ENCODE data around the gene DNAJC6. TPM values are rescaled to one million over a fixed set of nuclear protein-coding genes. Genes with fewer than 3 reads are reported as not detected.

Gene DNAJC6
- total RNA-seq, 1 experiment from 2014 or later = 4.0 TPM

DNA sequence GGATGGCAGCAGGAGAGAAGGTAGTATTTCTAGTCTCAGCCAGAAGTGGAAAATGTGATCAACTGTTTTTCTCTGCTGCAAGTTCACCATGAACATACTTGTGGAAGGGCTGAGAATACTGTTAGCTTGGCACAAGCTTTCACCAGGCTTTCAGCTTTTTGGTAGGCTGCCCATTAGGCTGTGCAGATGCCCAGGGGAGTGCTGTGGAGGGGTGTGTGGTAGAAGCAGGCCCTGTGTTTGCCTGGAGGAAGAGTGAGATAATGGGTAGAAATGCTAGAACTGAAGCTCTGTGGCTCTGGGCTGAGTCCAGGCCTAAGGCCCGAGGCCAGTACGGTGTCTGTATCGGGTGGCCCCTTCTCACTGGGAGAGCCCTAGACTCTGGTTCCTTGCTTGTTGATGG, 9.8 kb downstream of the DNAJC6 start:
- no peak for ATAC-seq
- no peaks in the 10 kb centered on the region for H3K9me3 ChIP-seq (ENCODE audit: control insufficient read depth, insufficient read depth, low read depth, low read length)
- H3K36me3 ChIP-seq (ENCODE audit: control insufficient read depth, insufficient read depth, low read length) = no peaks in the 10 kb centered on the region
- no peak for DNase-seq (ENCODE audit: low read depth, low spot score)
- H3K27me3 ChIP-seq (ENCODE audit: control insufficient read depth, insufficient read depth, low read length) = no peaks in the 10 kb centered on the region
- in situ Hi-C loops (cut with HindIII; ENCODE audit: low pct_unique_long_range_greater_than_20kb, low sequenced_read_pairs) = no loop called here
- H3K27ac ChIP-seq (ENCODE audit: low read length) = no peak overlapping the region
- ChIA-PET POLR2A (no interaction called here), CTCF (no interaction called here)
- no peak overlapping the region for H3K4me3 ChIP-seq (ENCODE audit: low read depth in 2 of 2, low read length in 2 of 2)
- no TSS peak for BruUV-seq (replicated peaks)
- intact Hi-C loops (cut with micrococcal nuclease; ENCODE audit: unreplicated experiment) = no loop called here
- H3K4me1 ChIP-seq (ENCODE audit: control insufficient read depth, insufficient read depth, low read length) = no peaks in the 10 kb centered on the region
- TF ChIP-seq, protein P1, sequence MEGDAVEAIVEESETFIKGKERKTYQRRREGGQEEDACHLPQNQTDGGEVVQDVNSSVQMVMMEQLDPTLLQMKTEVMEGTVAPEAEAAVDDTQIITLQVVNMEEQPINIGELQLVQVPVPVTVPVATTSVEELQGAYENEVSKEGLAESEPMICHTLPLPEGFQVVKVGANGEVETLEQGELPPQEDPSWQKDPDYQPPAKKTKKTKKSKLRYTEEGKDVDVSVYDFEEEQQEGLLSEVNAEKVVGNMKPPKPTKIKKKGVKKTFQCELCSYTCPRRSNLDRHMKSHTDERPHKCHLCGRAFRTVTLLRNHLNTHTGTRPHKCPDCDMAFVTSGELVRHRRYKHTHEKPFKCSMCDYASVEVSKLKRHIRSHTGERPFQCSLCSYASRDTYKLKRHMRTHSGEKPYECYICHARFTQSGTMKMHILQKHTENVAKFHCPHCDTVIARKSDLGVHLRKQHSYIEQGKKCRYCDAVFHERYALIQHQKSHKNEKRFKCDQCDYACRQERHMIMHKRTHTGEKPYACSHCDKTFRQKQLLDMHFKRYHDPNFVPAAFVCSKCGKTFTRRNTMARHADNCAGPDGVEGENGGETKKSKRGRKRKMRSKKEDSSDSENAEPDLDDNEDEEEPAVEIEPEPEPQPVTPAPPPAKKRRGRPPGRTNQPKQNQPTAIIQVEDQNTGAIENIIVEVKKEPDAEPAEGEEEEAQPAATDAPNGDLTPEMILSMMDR (IDR thresholded peaks at IDR 0.05) = no peak
- TF ChIP-seq, protein P2, sequence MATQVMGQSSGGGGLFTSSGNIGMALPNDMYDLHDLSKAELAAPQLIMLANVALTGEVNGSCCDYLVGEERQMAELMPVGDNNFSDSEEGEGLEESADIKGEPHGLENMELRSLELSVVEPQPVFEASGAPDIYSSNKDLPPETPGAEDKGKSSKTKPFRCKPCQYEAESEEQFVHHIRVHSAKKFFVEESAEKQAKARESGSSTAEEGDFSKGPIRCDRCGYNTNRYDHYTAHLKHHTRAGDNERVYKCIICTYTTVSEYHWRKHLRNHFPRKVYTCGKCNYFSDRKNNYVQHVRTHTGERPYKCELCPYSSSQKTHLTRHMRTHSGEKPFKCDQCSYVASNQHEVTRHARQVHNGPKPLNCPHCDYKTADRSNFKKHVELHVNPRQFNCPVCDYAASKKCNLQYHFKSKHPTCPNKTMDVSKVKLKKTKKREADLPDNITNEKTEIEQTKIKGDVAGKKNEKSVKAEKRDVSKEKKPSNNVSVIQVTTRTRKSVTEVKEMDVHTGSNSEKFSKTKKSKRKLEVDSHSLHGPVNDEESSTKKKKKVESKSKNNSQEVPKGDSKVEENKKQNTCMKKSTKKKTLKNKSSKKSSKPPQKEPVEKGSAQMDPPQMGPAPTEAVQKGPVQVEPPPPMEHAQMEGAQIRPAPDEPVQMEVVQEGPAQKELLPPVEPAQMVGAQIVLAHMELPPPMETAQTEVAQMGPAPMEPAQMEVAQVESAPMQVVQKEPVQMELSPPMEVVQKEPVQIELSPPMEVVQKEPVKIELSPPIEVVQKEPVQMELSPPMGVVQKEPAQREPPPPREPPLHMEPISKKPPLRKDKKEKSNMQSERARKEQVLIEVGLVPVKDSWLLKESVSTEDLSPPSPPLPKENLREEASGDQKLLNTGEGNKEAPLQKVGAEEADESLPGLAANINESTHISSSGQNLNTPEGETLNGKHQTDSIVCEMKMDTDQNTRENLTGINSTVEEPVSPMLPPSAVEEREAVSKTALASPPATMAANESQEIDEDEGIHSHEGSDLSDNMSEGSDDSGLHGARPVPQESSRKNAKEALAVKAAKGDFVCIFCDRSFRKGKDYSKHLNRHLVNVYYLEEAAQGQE (IDR thresholded peaks at IDR 0.05; ENCODE audit: insufficient read depth in 1 of 2, low read depth in 2 of 2, low read length in 1 of 2) = no peak
- TF ChIP-seq POLR2AphosphoS5 (IDR thresholded peaks at IDR 0.05; ENCODE audit: low read depth, low read length) (no peak), SIN3A (IDR thresholded peaks at IDR 0.05; ENCODE audit: borderline replicate concordance, insufficient read depth, low read depth, low read length) (no peak), TCF7L2 (IDR thresholded peaks at IDR 0.05; ENCODE audit: low read depth, low read length) (no peak)

GRCh38 chr1:65319754-65320153, 10.4 kb downstream of the DNAJC6 start:
- ATAC-seq = no peak
- no peaks in the 10 kb centered on the region for H3K36me3 ChIP-seq (ENCODE audit: control insufficient read depth, insufficient read depth, low read length)
- H3K4me1 ChIP-seq (ENCODE audit: control insufficient read depth, insufficient read depth, low read length) = no peaks in the 10 kb centered on the region
- POLR2A ChIA-PET = no interaction called here
- H3K4me3 ChIP-seq (ENCODE audit: low read depth in 2 of 2, low read length in 2 of 2) = no peak overlapping the region
- H3K27me3 ChIP-seq (ENCODE audit: control insufficient read depth, insufficient read depth, low read length) = no peaks in the 10 kb centered on the region
- in situ Hi-C loops (cut with HindIII; ENCODE audit: low pct_unique_long_range_greater_than_20kb, low sequenced_read_pairs) = no loop called here
- CTCF ChIA-PET = no interaction called here
- no peak for TF ChIP-seq TCF7L2 (IDR thresholded peaks at IDR 0.05; ENCODE audit: low read depth, low read length)
- no peaks in the 10 kb centered on the region for H3K9me3 ChIP-seq (ENCODE audit: control insufficient read depth, insufficient read depth, low read depth, low read length)
- no TSS peak for BruUV-seq (replicated peaks)
- intact Hi-C loops (cut with micrococcal nuclease; ENCODE audit: unreplicated experiment) = no loop called here
- DNase-seq (ENCODE audit: low read depth, low spot score) = no peak
- H3K27ac ChIP-seq (ENCODE audit: low read length) = no peak overlapping the region

DNA sequence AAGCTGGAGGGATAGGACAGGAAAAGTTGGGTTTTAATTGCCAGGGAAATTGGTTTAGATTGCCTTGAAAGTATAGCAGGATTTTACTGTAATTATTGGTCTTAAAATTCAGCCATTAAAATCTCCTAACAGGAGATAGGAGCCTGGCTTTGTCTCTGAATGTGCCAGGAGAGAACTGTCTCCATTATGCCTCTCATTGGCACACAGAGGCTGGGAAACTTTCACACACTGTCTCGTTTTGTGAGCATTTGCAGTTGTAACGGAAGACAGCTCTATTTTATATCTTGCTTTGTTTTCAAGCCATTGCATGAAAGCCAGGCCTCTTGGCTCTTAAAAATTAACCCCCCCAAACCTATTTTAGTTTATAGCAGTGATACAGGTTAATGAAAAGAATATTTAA, 12.5 kb downstream of the DNAJC6 start:
- ATAC-seq (no peak), DNase-seq (ENCODE audit: low read depth, low spot score) (no peak)
- POLR2A ChIA-PET = no interaction called here
- Histone ChIP-seq H3K36me3 (ENCODE audit: control insufficient read depth, insufficient read depth, low read length) (no peaks in the 10 kb centered on the region), H3K9me3 (ENCODE audit: control insufficient read depth, insufficient read depth, low read depth, low read length) (no peaks in the 10 kb centered on the region), H3K27ac (ENCODE audit: low read length) (no peak overlapping the region), H3K4me3 (ENCODE audit: low read depth in 2 of 2, low read length in 2 of 2) (no peak overlapping the region), H3K4me1 (ENCODE audit: control insufficient read depth, insufficient read depth, low read length) (no peaks in the 10 kb centered on the region), H3K27me3 (ENCODE audit: control insufficient read depth, insufficient read depth, low read length) (no peaks in the 10 kb centered on the region)
- intact Hi-C loops (cut with micrococcal nuclease; ENCODE audit: unreplicated experiment) (no loop called here), in situ Hi-C loops (cut with HindIII; ENCODE audit: low pct_unique_long_range_greater_than_20kb, low sequenced_read_pairs) (no loop called here)
- TF ChIP-seq SIN3A (IDR thresholded peaks at IDR 0.05; ENCODE audit: borderline replicate concordance, insufficient read depth, low read depth, low read length) = no peak
- no peak for TF ChIP-seq TCF7L2 (IDR thresholded peaks at IDR 0.05; ENCODE audit: low read depth, low read length)
- TF ChIP-seq, protein P2 (IDR thresholded peaks at IDR 0.05; ENCODE audit: insufficient read depth in 1 of 2, low read depth in 2 of 2, low read length in 1 of 2) = no peak
- no peak for TF ChIP-seq POLR2AphosphoS5 (IDR thresholded peaks at IDR 0.05; ENCODE audit: low read depth, low read length)
- TF ChIP-seq, protein P1 (IDR thresholded peaks at IDR 0.05) = no peak
- CTCF ChIA-PET = no interaction called here
- BruUV-seq (replicated peaks) = no TSS peak
